SK-MEL-5 (cell line): ENCODE measurements around the gene RAI1. TPM values are rescaled to one million over a fixed set of nuclear protein-coding genes. Genes with fewer than 3 reads are reported as not detected.
A peak's percentile ranks its signal among the peaks of the same experiment; 100 is the strongest.

ENCODE experiments used
- DNase-seq: peaks from one replicate; pipeline ENCODE4 v3.0.0-alpha.2; 2016; ENCODE audit warnings: low read depth, low spot score
- in situ Hi-C: cut with HindIII; loops from 2 replicates; pipeline ENCODE4 v1.10.0; 2016; ENCODE audit warnings: low sequenced_read_pairs, high pct_unique_total_duplicates, low pct_unique_long_range_greater_than_20kb
- total RNA-seq: library from RNA; depleted of rRNA; stranded (reverse); fragments of >200 nt; shearing (Covaris generic); gene quantifications from 2 replicates; pipeline ENCODE4 v1.2.3, GENCODE V29; 2014

RAI1 gene
- total RNA-seq, 1 experiment from 2014 or later: 9.4 TPM

GRCh38 chr17:17832032-17832363 is 150.7 kb downstream of the RAI1 start:
- in situ Hi-C loops: no loop called here
- no peak for DNase-seq

- in situ Hi-C loops: no loop called here
- no peak for DNase-seq
Observed at GRCh38 chr17:17833658-17834357, 152.6 kb downstream of the RAI1 start.

GRCh38 chr17:17834974-17835373 is 153.7 kb downstream of the RAI1 start:
- in situ Hi-C loops: no loop called here
- no peak for DNase-seq

GRCh38 chr17:17835415-17836249 is 154.4 kb downstream of the RAI1 start:
- in situ Hi-C loops: no loop called here
- no peak for DNase-seq

- peak; percentile 95 for DNase-seq
Observed at GRCh38 chr17:17836250-17836817, 155.1 kb downstream of the RAI1 start.

GRCh38 chr17:17836818-17837379 is 155.6 kb downstream of the RAI1 start, which contains the start of gene SREBF1:
SREBF1 (minus strand) TSS chr17:17836986; CDS start chr17:17836817, 169 bp downstream.
- in situ Hi-C loops: no loop called here
- DNase-seq: peak; percentile 51

More at GRCh38 chr17:17836250-17836817, 155.1 kb downstream of the RAI1 start:
- in situ Hi-C loops: no loop called here

- in situ Hi-C loops: no loop called here
- DNase-seq: peak; percentile 62
Observed at GRCh38 chr17:17837380-17837821, 156.1 kb downstream of the RAI1 start.

- in situ Hi-C loops: no loop called here
Observed at GRCh38 chr17:17837966-17838962, 157.0 kb downstream of the RAI1 start.

GRCh38 chr17:17839791-17840707 is 158.8 kb downstream of the RAI1 start:
- peak; percentile 85 for DNase-seq
- in situ Hi-C loops: no loop called here

More at GRCh38 chr17:17837966-17838962, 157.0 kb downstream of the RAI1 start:
- peak; percentile 90 for DNase-seq

GRCh38 chr17:17840751-17841591 is 159.7 kb downstream of the RAI1 start:
- in situ Hi-C loops: no loop called here
- peak; percentile 69 for DNase-seq

GRCh38 chr17:17841601-17842025 is 160.4 kb downstream of the RAI1 start:
- in situ Hi-C loops: no loop called here
- no peak for DNase-seq

GRCh38 chr17:17842111-17842876 is 161.0 kb downstream of the RAI1 start:
- no peak for DNase-seq
- in situ Hi-C loops: no loop called here

GRCh38 chr17:17843096-17843495 is 161.8 kb downstream of the RAI1 start:
- DNase-seq: no peak
- in situ Hi-C loops: no loop called here

GRCh38 chr17:17844079-17844478 is 162.8 kb downstream of the RAI1 start:
- no peak for DNase-seq
- in situ Hi-C loops: no loop called here

- DNase-seq: no peak
- in situ Hi-C loops: no loop called here
Observed at GRCh38 chr17:17844500-17844899, 163.2 kb downstream of the RAI1 start.
